HepG2 (cell line): ENCODE data around the gene PFKFB2. TPM values are rescaled to one million over a fixed set of nuclear protein-coding genes. Genes with fewer than 3 reads are reported as not detected.
A peak's percentile ranks its signal among the peaks of the same experiment; 100 is the strongest.

Source experiments
- ARID4A ChIP-seq: sonication (generic); formaldehyde crosslinking; IDR thresholded peaks from 2 replicates; pipeline ENCODE4 v1.5.0; 2020; ENCODE audit warnings: mild to moderate bottlenecking, missing genetic modification reagents, borderline replicate concordance
- ATF4 ChIP-seq, 2 experiments: fragments of 450-650 bp in 1 of 2; sonication (generic) in 1 of 2; formaldehyde crosslinking; IDR thresholded peaks; 2 replicates each; pipeline versions ENCODE4 v1.5.0 to v1.8.0; 2020 to 2022; ENCODE audit warnings: mild to moderate bottlenecking in 1 of 2, missing genetic modification reagents in 1 of 2
- BCL6 ChIP-seq: IDR thresholded peaks from 2 replicates; pipeline ENCODE4 v1.6.1; 2016; ENCODE audit warnings: missing genetic modification reagents, missing compliant biosample characterization
- CERS6 ChIP-seq: sonication (generic); formaldehyde crosslinking; IDR thresholded peaks from 2 replicates; pipeline ENCODE4 v1.5.0; 2020; ENCODE audit warnings: missing genetic modification reagents
- GATAD1 ChIP-seq: IDR thresholded peaks from 2 replicates; pipeline ENCODE4 v1.6.1; 2016; ENCODE audit warnings: missing genetic modification reagents, missing compliant biosample characterization
- HMG20A ChIP-seq: IDR thresholded peaks from 2 replicates; pipeline ENCODE4 v1.6.1; 2016; ENCODE audit warnings: borderline replicate concordance
- HOXA5 ChIP-seq: sonication (generic); formaldehyde crosslinking; IDR thresholded peaks from 2 replicates; pipeline ENCODE4 v1.4.0; 2020; ENCODE audit warnings: missing genetic modification reagents
- MIXL1 ChIP-seq: IDR thresholded peaks from 2 replicates; pipeline ENCODE4 v1.6.1; 2016
- SOX5 ChIP-seq: IDR thresholded peaks from 2 replicates; pipeline ENCODE4 v1.6.1; 2016; ENCODE audit warnings: borderline replicate concordance
- SRF ChIP-seq: IDR thresholded peaks from 2 replicates; pipeline ENCODE4 v1.6.1; 2011; ENCODE audit warnings: mild to moderate bottlenecking, low read depth, low read length, moderate library complexity
- TGIF2 ChIP-seq: IDR thresholded peaks from 2 replicates; pipeline ENCODE4 v1.6.1; 2016; ENCODE audit warnings: control low read depth, missing compliant biosample characterization
- ZBTB34 ChIP-seq: sonication (generic); formaldehyde crosslinking; IDR thresholded peaks from 2 replicates; pipeline ENCODE4 v1.8.0; 2022; ENCODE audit warnings: mild to moderate bottlenecking, missing genetic modification reagents
- ZNF24 ChIP-seq: fragments of 450-650 bp; IDR thresholded peaks from 2 replicates; pipeline ENCODE4 v1.6.1; 2017; ENCODE audit warnings: antibody characterized with exemption, mild to moderate bottlenecking
- ZNF432 ChIP-seq: sonication (generic); formaldehyde crosslinking; IDR thresholded peaks from 2 replicates; pipeline ENCODE4 v1.5.0; 2020; ENCODE audit warnings: missing genetic modification reagents, mild to moderate bottlenecking, borderline replicate concordance
- ZNF761 ChIP-seq: sonication (generic); formaldehyde crosslinking; conservative IDR thresholded peaks from 2 replicates; pipeline ENCODE4 v1.4.0; 2020; ENCODE audit warnings: mild to moderate bottlenecking, missing genetic modification reagents
- ZSCAN5A ChIP-seq: sonication (generic); formaldehyde crosslinking; IDR thresholded peaks from 2 replicates; pipeline ENCODE4 v1.8.0; 2022; ENCODE audit warnings: mild to moderate bottlenecking, missing genetic modification reagents, borderline replicate concordance
- polyA plus RNA-seq, 8 experiments: library from polyadenylated mRNA; depleted of rRNA in 3 of 8; stranded (reverse) in 7 of 8; unstranded in 1 of 8; fragments of >200 nt; fragmentation: Illumina TruSeq in 4 of 8; extraction: Trizol in 4 of 8; gene quantifications; 2 replicates each; pipeline versions ENCODE4 v1.2.1 to v1.2.3, GENCODE V29; 2011 to 2016; ENCODE audit warnings: low read depth in 4 of 8, missing spikeins in 1 of 8, mixed read lengths in 1 of 8; ENCODE audit not compliant: insufficient read depth in 1 of 8
- total RNA-seq, 5 experiments: library from RNA; depleted of rRNA; stranded (reverse); fragments of >200 nt; fragmentation: Illumina TruSeq; extraction: Trizol; gene quantifications; 2 replicates each; pipeline ENCODE4 v1.2.3, GENCODE V29; 2016; ENCODE audit warnings: low read depth in 1 of 5

PFKFB2 gene
- total and polyA plus RNA-seq, 2 of the 13 experiments (the other 11 are each of a cell fraction or from before 2014, with no cell fraction given) = 4.6 to 10.6 TPM

GRCh38 chr1:207052911-207053769 is at the start of gene PFKFB2 (continued):
- TF ChIP-seq ARID4A (CRISPR knock-in tag) (peak; percentile 91; the same call in 1 of the 2 replicates), ZSCAN5A (CRISPR knock-in tag) (no peak), SRF (peak; percentile 23; the same call in 1 of the 2 replicates), TGIF2 (CRISPR knock-in tag) (peak; percentile 15; the same call in 1 of the 2 replicates), ZNF761 (CRISPR knock-in tag) (0 out of 2 replicates have a peak, but pooled peaks have one; percentile 30), BCL6 (CRISPR knock-in tag) (peak; percentile 25; the same call in 1 of the 2 replicates), MIXL1 (CRISPR knock-in tag) (peak; percentile 80), HMG20A (0 out of 2 replicates have a peak, but pooled peaks have one; percentile 22), SOX5 (CRISPR knock-in tag) (0 out of 2 replicates have a peak, but pooled peaks have one; percentile 26), ZNF432 (CRISPR knock-in tag) (no peak), HOXA5 (CRISPR knock-in tag) (peak; percentile 34; the same call in 1 of the 2 replicates), ZNF24 (no peak), ATF4 (CRISPR knock-in tag; IDR thresholded peaks at IDR 0.05) (0 out of 4 replicates have a peak, but pooled peaks of 1 of the 2 experiments have one; percentile 19), GATAD1 (CRISPR knock-in tag) (peak; percentile 76; the same call in 1 of the 2 replicates), CERS6 (CRISPR knock-in tag) (no peak), ZBTB34 (CRISPR knock-in tag) (peak; percentile 83)
